Stimulated activated CD8-positive, alpha-beta memory T cell treated with anti-CD3 and anti-CD28 coated beads, Interleukin-2, amount 100 ng/mL, for 1 hour (primary cell): Measurements from ENCODE around the gene GMPPA.

Source experiments
- DNase-seq, 2 donors: peaks; one replicate each; pipeline ENCODE4 v3.0.0-alpha.2; 2020; ENCODE audit warnings: low read depth in 2 of 2

Gene GMPPA

DNA sequence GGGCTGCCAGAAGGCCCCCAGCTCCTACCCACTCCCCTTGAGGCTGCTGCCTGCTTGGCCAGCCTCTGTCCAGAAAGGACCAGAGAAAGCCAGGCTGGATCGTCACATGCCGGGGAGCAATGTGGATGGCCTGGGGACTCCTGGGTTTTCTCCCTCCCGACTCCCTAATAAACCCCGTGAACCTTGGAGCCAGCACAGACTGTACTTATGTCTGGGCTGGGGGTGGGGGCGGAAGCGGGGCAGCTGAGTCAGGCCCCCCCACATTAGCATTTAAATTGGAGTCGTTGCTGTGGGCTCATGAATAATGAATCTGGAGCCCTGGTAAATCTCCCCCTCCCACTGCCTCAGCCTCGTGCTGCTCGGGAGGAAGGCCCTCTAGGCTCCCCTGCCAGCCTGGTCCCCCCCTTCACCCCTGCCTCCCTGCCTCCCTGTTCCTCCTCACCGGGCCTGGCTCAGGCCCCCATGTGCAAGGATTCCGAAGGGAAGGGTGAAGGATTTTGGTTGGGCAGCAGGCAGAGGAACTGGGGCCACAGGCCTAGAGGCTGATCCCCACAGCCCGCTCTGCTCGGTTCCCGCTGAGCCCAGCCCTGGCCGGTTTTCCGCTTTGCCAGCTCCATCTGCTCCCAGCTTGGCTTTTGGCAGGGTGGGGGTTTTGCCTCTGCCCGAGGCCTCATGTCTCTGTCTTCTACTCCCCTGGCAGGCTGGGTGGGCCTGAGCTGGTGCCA lies 8.3 kb downstream of the GMPPA start:
- no peak for DNase-seq

GRCh38 chr2:219507581-219508443 lies 9.1 kb downstream of the GMPPA start:
- DNase-seq, result no peak

- DNase-seq, result no peak
These were observed 9.7 kb downstream of the GMPPA start for GRCh38 chr2:219508444-219508734.

DNA sequence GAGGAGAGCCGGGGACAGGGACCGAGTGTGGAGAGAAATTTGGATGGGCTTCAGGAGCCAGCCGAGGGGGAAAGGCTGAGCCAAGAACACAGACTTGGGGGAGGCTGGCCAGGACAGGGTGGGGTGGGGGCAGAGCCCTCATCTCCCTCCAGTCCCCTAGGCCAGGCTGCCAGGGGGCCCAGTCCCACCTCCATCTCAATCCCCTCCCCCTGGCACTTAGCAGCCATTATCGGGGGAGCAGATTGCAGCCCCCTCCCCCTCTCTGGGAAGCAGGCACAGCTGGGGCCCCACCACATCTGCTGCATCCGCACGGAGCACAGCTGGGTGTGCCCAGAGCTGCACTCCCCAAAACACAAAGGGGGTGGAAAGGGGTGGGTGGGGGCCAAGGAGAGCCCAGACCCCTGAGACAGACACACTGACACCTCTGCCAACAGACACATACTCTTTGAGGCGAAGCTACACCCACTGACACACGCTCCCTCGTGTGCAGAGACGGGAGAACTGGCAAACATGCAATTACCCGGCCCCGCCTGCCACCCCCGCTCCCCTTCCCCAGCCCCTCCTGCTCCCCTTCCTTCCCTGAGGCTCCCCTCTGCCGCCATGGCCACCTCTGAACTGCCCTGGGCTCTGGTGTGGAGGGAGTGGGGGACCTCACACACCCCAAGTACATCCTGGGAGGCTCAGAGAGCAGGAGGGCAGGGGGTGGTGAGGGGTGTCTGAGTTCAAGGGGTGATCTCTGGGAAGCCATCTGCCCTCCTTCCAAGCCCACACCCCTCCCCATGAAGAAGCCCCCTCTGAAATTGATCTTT lies 10.5 kb downstream of the GMPPA start:
- no peak for DNase-seq

DNA sequence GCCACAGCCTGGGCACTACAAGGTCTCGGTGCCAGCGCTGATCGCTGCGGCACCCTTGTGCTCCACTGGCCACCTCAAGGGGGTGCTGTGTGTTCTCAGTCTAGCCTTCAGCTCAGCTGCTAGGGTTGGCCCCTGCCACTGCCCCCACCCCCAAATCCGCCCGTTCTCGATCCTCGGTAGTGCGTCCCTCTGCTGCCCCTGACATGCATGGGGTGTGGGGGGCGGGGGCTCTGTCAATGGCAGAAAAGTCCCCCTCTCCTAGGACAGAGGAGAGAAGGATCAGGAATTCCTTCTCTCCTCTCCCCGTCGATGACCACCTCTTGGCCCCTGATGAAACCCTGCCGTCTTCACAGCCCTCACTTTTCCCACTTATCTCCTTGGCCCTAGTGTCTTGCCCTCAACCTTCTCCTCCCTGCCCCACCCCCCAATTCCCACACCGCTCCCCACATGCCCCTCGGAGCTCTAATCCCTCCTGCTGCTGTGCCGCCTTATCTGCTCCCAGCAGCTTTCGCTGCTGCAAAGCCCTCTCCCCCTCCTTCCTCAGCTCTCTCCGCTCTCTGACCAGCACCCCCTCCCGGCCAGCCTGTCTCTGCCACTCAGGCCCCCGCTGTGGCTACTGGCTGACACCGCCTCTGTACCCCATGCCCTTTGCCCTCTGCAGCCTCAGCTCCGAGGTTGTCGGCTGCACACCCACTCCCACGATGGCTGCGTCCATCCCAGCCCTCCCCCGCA lies 11.3 kb downstream of the GMPPA start:
- peak in 1 of 2 donors; percentile 12 for DNase-seq

- no peak for DNase-seq
These were observed 11.9 kb downstream of the GMPPA start for GRCh38 chr2:219510512-219511135.

- no peak for DNase-seq
These were observed 13.0 kb downstream of the GMPPA start for GRCh38 chr2:219511547-219512325.

- no peak for DNase-seq
These were observed 14.0 kb downstream of the GMPPA start for GRCh38 chr2:219512524-219513216.

- DNase-seq, result no peak
These were observed 15.1 kb downstream of the GMPPA start for GRCh38 chr2:219513787-219514186.

DNA sequence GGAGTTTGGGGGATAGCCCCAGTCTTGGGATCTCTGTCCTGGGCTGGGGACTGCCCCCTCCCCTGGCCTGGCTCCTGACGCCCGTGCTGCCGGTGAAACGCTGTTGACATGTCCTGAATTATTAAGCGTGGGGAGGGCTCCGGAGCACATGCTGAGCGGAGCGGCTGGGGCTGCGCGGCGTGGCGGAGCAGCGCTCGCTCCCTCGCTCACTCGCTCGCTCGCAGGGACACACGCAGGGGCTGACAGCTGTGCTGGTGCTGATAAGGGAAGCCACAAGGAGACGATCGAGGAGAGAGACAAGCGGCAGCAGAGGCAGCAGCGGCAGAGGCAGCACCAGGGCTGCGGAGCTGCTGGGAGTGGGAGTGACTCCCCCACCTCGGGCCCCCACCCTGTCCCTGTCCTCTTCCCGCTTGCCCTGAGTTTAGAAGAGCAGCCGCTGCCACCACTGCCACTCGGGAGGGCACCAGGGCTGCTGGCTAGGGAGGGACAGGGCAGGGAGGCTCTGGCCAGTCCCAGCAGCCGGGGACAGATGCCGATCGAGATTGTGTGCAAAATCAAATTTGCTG lies 15.6 kb downstream of the GMPPA start, which contains the start of gene ASIC4:
TSS of gene ASIC4 (plus strand) at position 287 of the 566 bp plus-strand sequence. CDS start at position 530, 243 bp downstream.
- no peak for DNase-seq

- DNase-seq, result no peak
These were observed 16.1 kb downstream of the GMPPA start for GRCh38 chr2:219514836-219515235.

GRCh38 chr2:219515874-219516629 lies 17.4 kb downstream of the GMPPA start:
- no peak for DNase-seq

GRCh38 chr2:219516888-219517287 lies 18.2 kb downstream of the GMPPA start:
- DNase-seq, result no peak

DNA sequence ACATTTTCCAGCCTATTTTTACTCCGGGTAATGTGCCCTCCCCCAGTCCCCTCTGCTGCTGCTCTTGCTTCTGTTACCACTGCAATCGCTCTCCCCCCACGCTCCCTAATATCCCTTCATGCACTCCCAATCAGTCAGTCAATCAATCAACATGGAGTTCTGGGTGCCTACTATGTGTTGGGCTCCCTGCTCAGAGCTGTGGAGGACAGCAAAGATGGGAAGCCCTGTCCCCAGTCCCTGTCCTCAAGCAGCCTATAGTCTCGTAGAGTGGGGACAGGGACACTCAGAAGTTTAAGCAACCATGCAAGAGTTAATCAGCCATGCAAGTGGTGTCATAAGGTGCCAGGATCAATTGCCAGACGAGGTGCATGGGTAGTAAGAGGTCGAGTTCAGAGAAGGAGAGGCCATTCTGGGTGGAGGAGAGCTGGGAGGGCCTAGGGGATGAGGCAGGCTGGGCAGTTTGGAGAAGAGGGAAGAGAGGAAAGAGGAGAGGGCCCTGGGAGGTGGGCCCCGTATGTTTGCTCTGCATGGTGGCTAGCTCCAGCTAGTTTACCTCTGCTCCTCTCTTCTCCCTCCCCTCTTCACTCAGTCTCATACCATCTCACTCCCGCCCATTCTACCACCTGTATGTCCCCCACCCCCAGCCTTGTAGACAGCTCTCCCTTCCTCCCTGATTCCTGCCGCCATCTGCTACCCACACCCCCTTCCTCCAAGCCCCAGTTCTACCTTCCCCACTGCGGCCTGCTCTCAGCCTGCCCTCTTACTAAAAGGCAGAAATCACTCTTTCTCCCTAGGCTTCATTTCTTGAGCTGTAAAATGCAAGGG lies 19.5 kb downstream of the GMPPA start:
- DNase-seq, result no peak

- no peak for DNase-seq
These were observed 20.8 kb downstream of the GMPPA start for GRCh38 chr2:219519526-219519916.

DNA sequence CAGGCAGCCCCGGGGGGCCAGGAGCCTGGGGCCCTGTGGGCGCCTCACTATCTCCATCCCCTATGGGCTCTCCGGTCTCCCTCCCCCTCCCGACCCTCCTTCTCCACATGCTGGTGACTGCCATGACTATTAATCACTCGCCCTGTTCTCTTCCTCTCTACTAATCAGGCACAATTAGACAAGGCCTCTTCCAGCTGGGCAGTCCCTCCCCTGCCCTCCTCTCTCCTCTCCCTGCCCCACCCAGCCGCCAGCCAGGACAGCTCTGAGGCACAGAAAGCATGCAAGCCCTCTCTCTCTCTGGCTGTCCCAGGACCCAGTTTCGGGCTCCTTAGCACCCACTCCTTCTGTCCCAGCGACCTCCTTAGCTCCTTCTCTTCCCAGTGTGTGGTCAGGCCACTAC lies 21.4 kb downstream of the GMPPA start:
- DNase-seq, result no peak

GRCh38 chr2:219521066-219521880 lies 22.6 kb downstream of the GMPPA start:
- no peak for DNase-seq
